K562 (cell line): ENCODE data around the gene OLFML3.

Experiments used
- CHD4 ChIP-seq: fragments of 200-600 bp; sonication (generic); IDR thresholded peaks from 3 replicates; pipeline ENCODE4 v1.6.1; 2012; ENCODE audit warnings: low read depth, mild to moderate bottlenecking, mixed read lengths, low read length, inconsistent platforms; ENCODE audit not compliant: insufficient read depth, insufficient replicate concordance, poor library complexity, severe bottlenecking
- KDM1A ChIP-seq, 2 experiments: fragments of 450-650 bp; IDR thresholded peaks; 2 replicates each; pipeline ENCODE4 v1.6.1; 2016; ENCODE audit warnings: mild to moderate bottlenecking in 2 of 2
- MAFF ChIP-seq: IDR thresholded peaks from 2 replicates; pipeline ENCODE4 v1.6.1; 2012; ENCODE audit warnings: low read length, improper control_type of control experiment
- MIER1 ChIP-seq: fragments of 450-650 bp; IDR thresholded peaks from 2 replicates; pipeline ENCODE4 v1.6.1; 2016; ENCODE audit warnings: antibody characterized with exemption, mild to moderate bottlenecking, low read depth
- POLR2A ChIP-seq: fragments of 450-650 bp; conservative IDR thresholded peaks from 2 replicates; pipeline ENCODE4 v1.6.1; 2016
- ZZZ3 ChIP-seq: fragments of 450-650 bp; IDR thresholded peaks from 2 replicates; pipeline ENCODE4 v1.6.1; 2016; ENCODE audit warnings: antibody characterized with exemption, mild to moderate bottlenecking, moderate library complexity
- TF ChIP-seq, protein P1 (sequence below): sonication (generic); formaldehyde crosslinking; IDR thresholded peaks from 2 replicates; pipeline ENCODE4 v1.8.0; 2022; ENCODE audit warnings: mild to moderate bottlenecking, missing genetic modification reagents, borderline replicate concordance
- TF ChIP-seq, protein P2 (sequence below): sonication (generic); formaldehyde crosslinking; IDR thresholded peaks from 2 replicates; pipeline ENCODE4 v1.8.1; 2023; ENCODE audit warnings: mild to moderate bottlenecking, missing genetic modification reagents

DNA sequence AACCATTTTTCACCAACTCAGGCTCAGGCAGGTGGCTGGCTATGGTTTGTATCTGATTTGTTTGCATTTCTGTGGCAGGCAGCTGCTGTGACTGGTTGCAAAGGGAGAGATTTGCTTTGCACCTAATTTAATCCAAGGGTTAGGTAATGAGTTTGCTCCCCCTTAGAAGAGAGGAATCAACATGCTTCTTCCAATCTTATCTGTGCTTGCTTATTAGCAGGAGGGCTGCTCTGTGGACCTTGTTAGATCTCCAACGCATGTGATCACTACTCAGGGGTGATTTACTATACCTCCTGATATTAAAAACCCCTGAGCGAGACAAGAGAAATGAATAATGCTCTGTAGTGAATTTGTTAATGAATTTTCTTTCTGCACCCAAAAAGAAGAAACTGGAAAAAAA lies 20.5 kb downstream of the OLFML3 start:
- TF ChIP-seq, protein P1, sequence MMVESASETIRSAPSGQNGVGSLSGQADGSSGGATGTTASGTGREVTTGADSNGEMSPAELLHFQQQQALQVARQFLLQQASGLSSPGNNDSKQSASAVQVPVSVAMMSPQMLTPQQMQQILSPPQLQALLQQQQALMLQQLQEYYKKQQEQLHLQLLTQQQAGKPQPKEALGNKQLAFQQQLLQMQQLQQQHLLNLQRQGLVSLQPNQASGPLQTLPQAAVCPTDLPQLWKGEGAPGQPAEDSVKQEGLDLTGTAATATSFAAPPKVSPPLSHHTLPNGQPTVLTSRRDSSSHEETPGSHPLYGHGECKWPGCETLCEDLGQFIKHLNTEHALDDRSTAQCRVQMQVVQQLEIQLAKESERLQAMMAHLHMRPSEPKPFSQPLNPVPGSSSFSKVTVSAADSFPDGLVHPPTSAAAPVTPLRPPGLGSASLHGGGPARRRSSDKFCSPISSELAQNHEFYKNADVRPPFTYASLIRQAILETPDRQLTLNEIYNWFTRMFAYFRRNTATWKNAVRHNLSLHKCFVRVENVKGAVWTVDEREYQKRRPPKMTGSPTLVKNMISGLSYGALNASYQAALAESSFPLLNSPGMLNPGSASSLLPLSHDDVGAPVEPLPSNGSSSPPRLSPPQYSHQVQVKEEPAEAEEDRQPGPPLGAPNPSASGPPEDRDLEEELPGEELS (CRISPR knock-in tag), result no peak
- TF ChIP-seq MAFF, result no peak
- no peak for TF ChIP-seq KDM1A (IDR thresholded peaks at IDR 0.05)
- no peak for TF ChIP-seq MIER1
- no peak for TF ChIP-seq POLR2A
- no peak for TF ChIP-seq CHD4
- TF ChIP-seq, protein P2, sequence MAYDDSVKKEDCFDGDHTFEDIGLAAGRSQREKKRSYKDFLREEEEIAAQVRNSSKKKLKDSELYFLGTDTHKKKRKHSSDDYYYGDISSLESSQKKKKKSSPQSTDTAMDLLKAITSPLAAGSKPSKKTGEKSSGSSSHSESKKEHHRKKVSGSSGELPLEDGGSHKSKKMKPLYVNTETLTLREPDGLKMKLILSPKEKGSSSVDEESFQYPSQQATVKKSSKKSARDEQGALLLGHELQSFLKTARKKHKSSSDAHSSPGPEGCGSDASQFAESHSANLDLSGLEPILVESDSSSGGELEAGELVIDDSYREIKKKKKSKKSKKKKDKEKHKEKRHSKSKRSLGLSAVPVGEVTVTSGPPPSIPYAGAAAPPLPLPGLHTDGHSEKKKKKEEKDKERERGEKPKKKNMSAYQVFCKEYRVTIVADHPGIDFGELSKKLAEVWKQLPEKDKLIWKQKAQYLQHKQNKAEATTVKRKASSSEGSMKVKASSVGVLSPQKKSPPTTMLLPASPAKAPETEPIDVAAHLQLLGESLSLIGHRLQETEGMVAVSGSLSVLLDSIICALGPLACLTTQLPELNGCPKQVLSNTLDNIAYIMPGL (CRISPR knock-in tag), result no peak
- TF ChIP-seq ZZZ3, result no peak
